ENCODE results near the gene RSBN1. TPM values are rescaled to one million over a fixed set of nuclear protein-coding genes. Genes with fewer than 3 reads are reported as not detected.

The RSBN1 gene
- total RNA-seq, 1 experiment from 2014 or later, result 8.4 TPM

DNA sequence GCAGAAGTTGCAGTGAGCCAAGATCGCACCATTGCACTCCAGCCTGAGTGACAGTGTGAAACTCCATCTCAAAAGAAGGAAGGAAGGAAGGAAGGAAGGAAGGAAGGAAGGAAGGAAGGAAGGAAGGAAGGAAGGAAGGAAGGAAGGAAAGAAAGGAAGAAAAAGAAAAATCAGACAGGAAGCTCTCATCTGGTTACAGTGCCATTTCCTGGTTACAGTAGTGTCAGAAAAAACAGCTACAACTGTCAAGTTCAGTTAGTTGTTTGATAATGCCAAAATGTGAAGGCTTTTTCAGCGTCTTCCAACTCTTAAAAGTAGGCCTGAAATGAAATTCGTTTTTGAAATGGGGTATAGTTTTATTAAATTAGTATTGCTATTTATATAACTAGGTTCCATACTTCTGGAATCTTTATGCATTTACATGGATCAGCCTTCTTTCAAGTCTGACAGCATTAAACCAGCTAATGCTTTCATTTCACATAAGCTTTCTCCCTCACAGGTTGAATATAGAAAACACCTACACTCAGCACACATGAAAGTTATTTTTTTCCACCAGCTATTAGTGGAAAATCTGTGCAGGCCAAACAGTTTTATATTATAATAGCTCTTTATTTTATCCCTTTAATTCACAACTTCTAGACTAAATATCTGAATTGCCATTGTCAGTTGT, 38.0 kb upstream of the RSBN1 start:
- no peaks in the 10 kb centered on the region for H4K20me1 ChIP-seq (ENCODE audit: low read length)
- ATAC-seq (no peak), DNase-seq (no peak)
- TF ChIP-seq, protein P1, sequence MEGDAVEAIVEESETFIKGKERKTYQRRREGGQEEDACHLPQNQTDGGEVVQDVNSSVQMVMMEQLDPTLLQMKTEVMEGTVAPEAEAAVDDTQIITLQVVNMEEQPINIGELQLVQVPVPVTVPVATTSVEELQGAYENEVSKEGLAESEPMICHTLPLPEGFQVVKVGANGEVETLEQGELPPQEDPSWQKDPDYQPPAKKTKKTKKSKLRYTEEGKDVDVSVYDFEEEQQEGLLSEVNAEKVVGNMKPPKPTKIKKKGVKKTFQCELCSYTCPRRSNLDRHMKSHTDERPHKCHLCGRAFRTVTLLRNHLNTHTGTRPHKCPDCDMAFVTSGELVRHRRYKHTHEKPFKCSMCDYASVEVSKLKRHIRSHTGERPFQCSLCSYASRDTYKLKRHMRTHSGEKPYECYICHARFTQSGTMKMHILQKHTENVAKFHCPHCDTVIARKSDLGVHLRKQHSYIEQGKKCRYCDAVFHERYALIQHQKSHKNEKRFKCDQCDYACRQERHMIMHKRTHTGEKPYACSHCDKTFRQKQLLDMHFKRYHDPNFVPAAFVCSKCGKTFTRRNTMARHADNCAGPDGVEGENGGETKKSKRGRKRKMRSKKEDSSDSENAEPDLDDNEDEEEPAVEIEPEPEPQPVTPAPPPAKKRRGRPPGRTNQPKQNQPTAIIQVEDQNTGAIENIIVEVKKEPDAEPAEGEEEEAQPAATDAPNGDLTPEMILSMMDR (conservative IDR thresholded peaks at IDR 0.05; ENCODE audit: low read depth, low read length), result no peak
- H3K4me1 ChIP-seq (ENCODE audit: insufficient read depth, low read length), result no peaks in the 10 kb centered on the region
- no peaks in the 10 kb centered on the region for H3F3A ChIP-seq (ENCODE audit: low read length, unreplicated experiment)
- no peak overlapping the region for H2AFZ ChIP-seq (ENCODE audit: low read length)
- no peak overlapping the region for H3K4me3 ChIP-seq (ENCODE audit: low read length)
- ChIA-PET POLR2A (ENCODE audit: unreplicated experiment) (no interaction called here), CTCF (interaction anchor here (0.6 kb wide), 1 partner anchor 12 kb away, joined by 3 read pairs; no protein-coding TSS in a partner anchor)
- no peaks in the 10 kb centered on the region for H3K27me3 ChIP-seq (ENCODE audit: low read length)
- no peak overlapping the region for H3K27ac ChIP-seq (ENCODE audit: low read length)
- no TSS peak for BruUV-seq (replicated peaks)
- H3K9ac ChIP-seq (ENCODE audit: low read length), result no peak overlapping the region
- H3K79me2 ChIP-seq (ENCODE audit: low read length), result no peaks in the 10 kb centered on the region
- intact Hi-C loops (cut with micrococcal nuclease), result no loop called here
- H3K4me2 ChIP-seq (ENCODE audit: low read length), result no peak overlapping the region
- H3K9me2 ChIP-seq (replicated peaks; ENCODE audit: low read length), result no peaks in the 10 kb centered on the region
- no peaks in the 10 kb centered on the region for H3K9me3 ChIP-seq (ENCODE audit: low read length)
- H3K36me3 ChIP-seq (ENCODE audit: low read depth, low read length), result no peaks in the 10 kb centered on the region

DNA sequence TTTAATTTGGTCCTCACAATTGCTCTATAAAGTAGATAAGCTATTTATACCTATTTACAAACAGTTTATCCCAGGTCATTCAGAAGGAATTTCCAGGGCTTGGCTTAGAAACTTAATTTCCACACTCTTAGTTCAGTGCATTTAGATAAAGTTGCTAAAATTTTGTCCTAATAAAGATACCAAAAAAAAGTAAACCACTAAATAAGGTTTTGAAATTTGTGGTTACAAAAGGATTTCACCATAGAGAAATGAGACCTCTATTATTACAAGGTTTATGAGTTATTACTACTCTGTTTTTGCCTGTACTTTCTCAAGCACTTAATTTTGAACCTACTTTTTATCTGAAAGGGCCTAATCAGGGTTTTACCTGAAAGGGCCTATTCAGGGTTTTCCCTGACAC, 36.8 kb upstream of the RSBN1 start:
- no peak for ATAC-seq
- no peak for DNase-seq
- Histone ChIP-seq H3K4me3 (ENCODE audit: low read length) (no peak overlapping the region), H3K27ac (ENCODE audit: low read length) (no peak overlapping the region), H3K27me3 (ENCODE audit: low read length) (no peaks in the 10 kb centered on the region), H3K36me3 (ENCODE audit: low read depth, low read length) (no peaks in the 10 kb centered on the region), H3K9me3 (ENCODE audit: low read length) (no peaks in the 10 kb centered on the region), H4K20me1 (ENCODE audit: low read length) (no peaks in the 10 kb centered on the region), H3K9ac (ENCODE audit: low read length) (no peak overlapping the region), H3K4me1 (ENCODE audit: insufficient read depth, low read length) (no peaks in the 10 kb centered on the region), H3K4me2 (ENCODE audit: low read length) (no peak overlapping the region), H3K9me2 (replicated peaks; ENCODE audit: low read length) (no peaks in the 10 kb centered on the region), H2AFZ (ENCODE audit: low read length) (no peak overlapping the region), H3F3A (ENCODE audit: low read length, unreplicated experiment) (no peaks in the 10 kb centered on the region), H3K79me2 (ENCODE audit: low read length) (no peaks in the 10 kb centered on the region)
- ChIA-PET POLR2A (ENCODE audit: unreplicated experiment) (no interaction called here), CTCF (interaction anchor here (0.5 kb wide), 1 partner anchor 113 kb away, joined by 3 read pairs; no protein-coding TSS in a partner anchor)
- intact Hi-C loops (cut with micrococcal nuclease), result no loop called here
- TF ChIP-seq EZH2 (IDR thresholded peaks at IDR 0.05; ENCODE audit: low read length, unreplicated experiment) (no peak), EZH2phosphoT487 (IDR thresholded peaks at IDR 0.05; ENCODE audit: borderline replicate concordance, low read length) (no peak)
- TF ChIP-seq, protein P1 (conservative IDR thresholded peaks at IDR 0.05; ENCODE audit: low read depth, low read length), result no peak
- BruUV-seq (replicated peaks), result no TSS peak

DNA sequence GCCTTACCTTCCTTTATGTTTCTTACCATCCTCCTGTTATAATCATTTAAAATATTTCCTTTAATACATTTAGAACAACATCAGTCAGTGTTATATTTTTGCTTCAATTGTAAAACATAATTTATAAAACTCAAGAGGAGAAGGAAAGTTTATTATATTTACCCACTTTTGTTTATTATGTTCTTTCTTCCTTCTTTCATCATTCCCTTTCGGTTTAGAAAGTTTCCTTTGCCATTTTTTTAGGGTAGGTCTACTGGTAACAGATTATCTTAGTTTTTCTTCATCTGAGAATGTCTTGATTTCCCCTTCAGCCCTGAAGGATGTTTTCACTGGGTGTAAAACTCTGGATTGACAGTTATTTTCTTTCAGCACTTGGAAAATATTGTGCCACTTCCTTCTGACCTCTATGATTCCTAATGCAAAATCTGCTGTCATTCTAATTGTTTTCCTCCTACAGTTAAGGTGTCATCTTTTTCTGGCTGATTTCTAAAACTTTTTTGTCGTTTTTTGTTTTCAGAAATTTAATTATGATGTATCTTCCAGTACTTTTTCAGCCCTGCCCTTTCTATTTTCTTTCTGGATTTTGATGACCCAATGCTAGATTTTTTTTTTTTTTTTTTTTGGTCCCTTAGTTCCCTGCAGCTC, 34.2 kb upstream of the RSBN1 start:
- Histone ChIP-seq H2AFZ (ENCODE audit: low read length) (no peak overlapping the region), H3K27me3 (ENCODE audit: low read length) (no peaks in the 10 kb centered on the region), H3K36me3 (ENCODE audit: low read depth, low read length) (no peaks in the 10 kb centered on the region), H3K9me2 (replicated peaks; ENCODE audit: low read length) (no peaks in the 10 kb centered on the region), H4K20me1 (ENCODE audit: low read length) (no peaks in the 10 kb centered on the region), H3K9me3 (ENCODE audit: low read length) (no peaks in the 10 kb centered on the region), H3F3A (ENCODE audit: low read length, unreplicated experiment) (no peaks in the 10 kb centered on the region), H3K9ac (ENCODE audit: low read length) (no peak overlapping the region), H3K27ac (ENCODE audit: low read length) (no peak overlapping the region), H3K4me2 (ENCODE audit: low read length) (no peak overlapping the region), H3K4me1 (ENCODE audit: insufficient read depth, low read length) (no peaks in the 10 kb centered on the region), H3K4me3 (ENCODE audit: low read length) (no peak overlapping the region), H3K79me2 (ENCODE audit: low read length) (no peaks in the 10 kb centered on the region)
- ChIA-PET CTCF (no interaction called here), POLR2A (ENCODE audit: unreplicated experiment) (no interaction called here)
- TF ChIP-seq EZH2 (IDR thresholded peaks at IDR 0.05; ENCODE audit: low read length, unreplicated experiment) (no peak), EZH2phosphoT487 (IDR thresholded peaks at IDR 0.05; ENCODE audit: borderline replicate concordance, low read length) (no peak)
- TF ChIP-seq, protein P1 (conservative IDR thresholded peaks at IDR 0.05; ENCODE audit: low read depth, low read length), result no peak
- no TSS peak for BruUV-seq (replicated peaks)
- intact Hi-C loops (cut with micrococcal nuclease), result no loop called here
- DNase-seq (no peak), ATAC-seq (no peak)

All from PC-3 (cell line).